ENCODE data around the gene HNRNPK. TPM values are rescaled to one million over a fixed set of nuclear protein-coding genes. Genes with fewer than 3 reads are reported as not detected.
A peak's percentile ranks its signal among the peaks of the same experiment; 100 is the strongest.

Gene HNRNPK
- total RNA-seq, 5 donors from 2014 or later (not counting 1 experiment from before 2014, with no cell fraction given): 459 to 671 (median 508) TPM

DNA sequence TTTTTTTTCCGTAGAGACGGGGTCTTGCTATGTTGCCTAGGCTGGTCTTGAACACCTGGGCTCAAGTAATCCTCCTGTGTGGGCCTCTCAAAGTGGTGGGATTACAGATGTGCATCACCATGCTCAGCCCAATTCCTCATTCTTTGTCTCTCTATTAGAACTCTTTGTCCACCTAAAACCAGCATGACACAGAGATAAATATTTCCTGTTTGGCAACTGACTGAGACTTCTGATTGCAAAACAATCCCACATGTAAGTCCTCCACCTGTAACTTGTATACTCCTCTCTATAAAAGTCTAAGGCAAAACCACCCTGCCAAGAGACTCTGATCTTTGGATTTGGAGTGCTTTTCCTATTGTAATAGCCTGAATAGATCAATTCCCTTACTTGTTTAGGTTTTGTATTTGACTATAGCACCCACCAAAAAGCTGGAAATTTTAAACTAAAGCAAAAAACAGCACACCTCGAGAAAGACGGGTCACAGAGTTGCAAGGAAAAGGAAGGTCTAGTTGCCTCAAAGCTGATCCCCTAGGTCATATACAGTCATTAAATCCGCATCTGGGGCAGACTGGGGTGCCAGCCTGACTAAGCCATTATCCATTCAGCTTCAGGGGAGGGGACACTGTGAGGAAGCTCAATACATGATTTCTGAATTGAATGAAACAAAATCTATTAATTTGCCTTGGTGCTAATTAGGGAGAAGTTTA is 45.3 kb downstream of the HNRNPK start:
- DNase-seq (no peak), ATAC-seq (replicated peaks in 1 of 4) (no peak)
- H3K4me1 Mint-ChIP-seq: peaks cover 10 to 11% (median 10%) of the 10 kb centered on the region in 3 donors
- no peak overlapping the region for H3K4me3 ChIP-seq (ENCODE audit: control insufficient read depth in 1 of 2, extremely low read depth in 1 of 2, low read length in 1 of 2)
- H3K9me3 ChIP-seq: no peaks in the 10 kb centered on the region
- no peak overlapping the region for H3K27ac ChIP-seq (ENCODE audit: low read length)
- no peak overlapping the region for H3K4me3 Mint-ChIP-seq
- peaks cover 11% of the 10 kb centered on the region for H3K36me3 Mint-ChIP-seq
- H3K27me3 ChIP-seq (replicated peaks in 1 of 2; ENCODE audit: control insufficient read depth in 2 of 2, extremely low read depth in 1 of 2, insufficient read depth in 2 of 2, low read length in 1 of 2): no peaks in the 10 kb centered on the region
- no peaks in the 10 kb centered on the region for H3K9me3 Mint-ChIP-seq
- 100% methylated on average over 1 of the region's 5 CpGs for WGBS (ENCODE audit: insufficient coverage)
- H3K27ac Mint-ChIP-seq: no peak overlapping the region
- H3K4me1 ChIP-seq (ENCODE audit: control insufficient read depth in 1 of 2, extremely low read depth in 1 of 2, insufficient read depth in 2 of 2, low read length in 2 of 2): peaks cover 0 to 6% of the 10 kb centered on the region in 2 experiments
- POLR2A ChIA-PET: interaction anchor here in 1 of 2 donors (0.6 kb wide), 1 partner anchor 61 kb away, joined by 3 read pairs; no protein-coding TSS in a partner anchor
- CTCF ChIA-PET: interaction anchor here (0.6 to 1.2 kb wide), 3 partner anchors 160 to 350 kb away, joined by 3 to 11 read pairs (median 3); no protein-coding TSS in a partner anchor
- H3K27me3 Mint-ChIP-seq: no peaks in the 10 kb centered on the region
- peaks cover 0 to 4% of the 10 kb centered on the region in 2 donors for H3K36me3 ChIP-seq (ENCODE audit: control insufficient read depth in 2 of 2, extremely low read depth in 1 of 2, insufficient read depth in 1 of 2, low read length in 1 of 2)

DNA sequence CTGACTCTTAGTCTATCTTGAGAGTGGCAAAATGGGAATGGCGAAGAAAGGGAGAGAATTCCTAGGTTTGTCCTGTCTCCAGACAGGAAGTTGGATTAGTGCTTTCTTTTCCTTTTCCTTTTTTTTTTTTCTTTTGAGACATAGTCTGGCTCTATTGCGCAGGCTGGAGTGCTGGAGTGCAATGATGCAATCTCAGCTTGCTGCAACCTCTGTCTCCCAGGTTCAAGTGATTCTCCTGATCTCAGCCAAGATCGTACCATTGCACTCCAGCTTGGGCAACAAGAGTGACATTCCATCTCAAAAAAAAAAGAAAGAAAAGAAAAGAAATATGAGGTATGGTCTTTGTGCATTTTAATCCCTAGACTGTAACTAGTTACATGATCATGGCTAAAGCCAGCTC is 46.2 kb downstream of the HNRNPK start:
- Histone ChIP-seq H3K4me1 (ENCODE audit: control insufficient read depth in 1 of 2, extremely low read depth in 1 of 2, insufficient read depth in 2 of 2, low read length in 2 of 2) (peaks cover 0 to 6% of the 10 kb centered on the region in 2 experiments), H3K27me3 (replicated peaks in 1 of 2; ENCODE audit: control insufficient read depth in 2 of 2, extremely low read depth in 1 of 2, insufficient read depth in 2 of 2, low read length in 1 of 2) (no peaks in the 10 kb centered on the region), H3K4me3 (ENCODE audit: control insufficient read depth in 1 of 2, extremely low read depth in 1 of 2, low read length in 1 of 2) (no peak overlapping the region), H3K27ac (ENCODE audit: low read length) (no peak overlapping the region), H3K36me3 (ENCODE audit: control insufficient read depth in 2 of 2, extremely low read depth in 1 of 2, insufficient read depth in 1 of 2, low read length in 1 of 2) (peaks cover 0 to 3% of the 10 kb centered on the region in 2 donors), H3K9me3 (no peaks in the 10 kb centered on the region)
- ChIA-PET POLR2A (no interaction called here), CTCF (interaction anchor here (0.7 to 1.0 kb wide), 4 partner anchors 9 to 391 kb away, joined by 3 to 5 read pairs (median 4); no protein-coding TSS in a partner anchor)
- WGBS (ENCODE audit: insufficient coverage): 100% methylated on average over 1 of the region's 3 CpGs
- Mint-ChIP-seq H3K36me3 (peaks cover 6% of the 10 kb centered on the region), H3K4me1 (peaks cover 10 to 11% (median 10%) of the 10 kb centered on the region in 3 donors), H3K27ac (no peak overlapping the region), H3K4me3 (no peak overlapping the region), H3K27me3 (no peaks in the 10 kb centered on the region), H3K9me3 (no peaks in the 10 kb centered on the region)
- DNase-seq: no peak
- no peak for ATAC-seq (replicated peaks in 1 of 4)

DNA sequence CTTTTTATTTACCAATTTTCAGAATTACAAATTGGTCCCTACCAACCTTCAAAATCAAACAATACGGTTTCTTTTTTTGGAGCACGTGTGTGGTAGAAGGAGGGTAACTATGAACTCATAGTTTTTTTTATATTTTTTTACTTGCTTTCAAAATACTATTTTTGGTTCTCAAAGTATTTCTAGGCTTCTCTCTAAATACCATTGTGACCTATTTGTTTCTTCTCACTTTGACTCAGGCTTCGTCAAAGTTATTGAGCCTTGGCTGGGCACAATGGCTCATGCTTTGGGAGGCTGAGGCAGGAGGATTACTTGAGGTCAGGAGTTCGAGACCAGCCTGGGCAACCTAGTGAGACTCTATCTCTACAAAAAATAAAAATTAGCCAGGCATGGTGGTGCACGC is 47.2 kb downstream of the HNRNPK start:
- no peaks in the 10 kb centered on the region for H3K9me3 Mint-ChIP-seq
- H3K36me3 Mint-ChIP-seq: peaks cover under 1% of the 10 kb centered on the region
- peaks cover 0 to 6% of the 10 kb centered on the region in 2 experiments for H3K4me1 ChIP-seq (ENCODE audit: control insufficient read depth in 1 of 2, extremely low read depth in 1 of 2, insufficient read depth in 2 of 2, low read length in 2 of 2)
- H3K4me1 Mint-ChIP-seq: peaks cover 10 to 11% (median 10%) of the 10 kb centered on the region in 3 donors
- no peaks in the 10 kb centered on the region for H3K9me3 ChIP-seq
- DNase-seq: no peak
- H3K4me3 Mint-ChIP-seq: no peak overlapping the region
- CTCF ChIA-PET: interaction anchor here (0.8 to 1.0 kb wide), 3 partner anchors 8 to 328 kb away, joined by 3 to 8 read pairs (median 7); no protein-coding TSS in a partner anchor
- H3K27ac Mint-ChIP-seq: no peak overlapping the region
- no peaks in the 10 kb centered on the region for H3K36me3 ChIP-seq (ENCODE audit: control insufficient read depth in 2 of 2, extremely low read depth in 1 of 2, insufficient read depth in 1 of 2, low read length in 1 of 2)
- WGBS (ENCODE audit: insufficient coverage): 70% methylated on average over 2 of the region's 5 CpGs
- POLR2A ChIA-PET: interaction anchor here in 1 of 2 donors (0.7 kb wide), 1 partner anchor 244 kb away, joined by 19 read pairs; no protein-coding TSS in a partner anchor
- no peaks in the 10 kb centered on the region for H3K27me3 ChIP-seq (replicated peaks in 1 of 2; ENCODE audit: control insufficient read depth in 2 of 2, extremely low read depth in 1 of 2, insufficient read depth in 2 of 2, low read length in 1 of 2)
- no peak overlapping the region for H3K4me3 ChIP-seq (ENCODE audit: control insufficient read depth in 1 of 2, extremely low read depth in 1 of 2, low read length in 1 of 2)
- ATAC-seq (replicated peaks in 1 of 4): no peak
- no peaks in the 10 kb centered on the region for H3K27me3 Mint-ChIP-seq
- H3K27ac ChIP-seq (ENCODE audit: low read length): no peak overlapping the region

DNA sequence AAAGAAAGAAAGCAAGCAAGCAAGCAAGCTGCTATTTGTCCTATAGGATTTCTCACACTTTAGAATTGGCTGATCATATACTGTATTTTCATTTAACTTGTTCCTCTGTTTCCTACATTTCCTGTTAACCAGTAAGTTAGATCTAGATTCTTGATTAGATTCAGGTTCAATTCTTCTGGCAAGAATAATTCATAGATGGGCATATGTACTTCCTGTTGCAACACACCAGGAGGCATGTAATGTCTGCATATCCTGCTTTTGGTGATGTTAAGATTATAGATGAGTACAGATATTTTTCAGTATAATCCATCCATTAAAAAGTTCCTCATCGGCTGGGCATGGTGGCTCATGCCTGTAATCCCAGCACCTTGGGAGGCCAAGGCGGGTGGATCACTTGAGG is 48.0 kb downstream of the HNRNPK start:
- Mint-ChIP-seq H3K27me3 (no peaks in the 10 kb centered on the region), H3K27ac (peak overlapping the region in 1 of 2 donors; percentile 61), H3K36me3 (no peaks in the 10 kb centered on the region), H3K4me1 (peaks cover 10 to 11% (median 10%) of the 10 kb centered on the region in 3 donors), H3K4me3 (no peak overlapping the region), H3K9me3 (no peaks in the 10 kb centered on the region)
- Histone ChIP-seq H3K36me3 (ENCODE audit: control insufficient read depth in 2 of 2, extremely low read depth in 1 of 2, insufficient read depth in 1 of 2, low read length in 1 of 2) (no peaks in the 10 kb centered on the region), H3K4me3 (ENCODE audit: control insufficient read depth in 1 of 2, extremely low read depth in 1 of 2, low read length in 1 of 2) (no peak overlapping the region), H3K4me1 (ENCODE audit: control insufficient read depth in 1 of 2, extremely low read depth in 1 of 2, insufficient read depth in 2 of 2, low read length in 2 of 2) (peaks cover 0 to 6% of the 10 kb centered on the region in 2 experiments), H3K27ac (ENCODE audit: low read length) (no peak overlapping the region), H3K9me3 (no peaks in the 10 kb centered on the region), H3K27me3 (replicated peaks in 1 of 2; ENCODE audit: control insufficient read depth in 2 of 2, extremely low read depth in 1 of 2, insufficient read depth in 2 of 2, low read length in 1 of 2) (no peaks in the 10 kb centered on the region)
- ATAC-seq (replicated peaks in 1 of 4): no peak
- POLR2A ChIA-PET: no interaction called here
- DNase-seq: no peak
- CTCF ChIA-PET: interaction anchor here (0.8 to 0.9 kb wide), 2 partner anchors 7 to 241 kb away, joined by 7 to 8 read pairs; no protein-coding TSS in a partner anchor
- no CpG with 5 or more reads among the region's 2 CpGs for WGBS (ENCODE audit: insufficient coverage)

GRCh38 chr9:83930881-83931280 is 49.1 kb downstream of the HNRNPK start:
- ATAC-seq (replicated peaks in 1 of 4) (no peak), DNase-seq (no peak)
- H3K4me1 ChIP-seq (ENCODE audit: control insufficient read depth in 1 of 2, extremely low read depth in 1 of 2, insufficient read depth in 2 of 2, low read length in 2 of 2): peaks cover 0 to 6% of the 10 kb centered on the region in 2 experiments
- Mint-ChIP-seq H3K9me3 (no peaks in the 10 kb centered on the region), H3K27ac (no peak overlapping the region), H3K4me1 (peaks cover 10 to 11% (median 10%) of the 10 kb centered on the region in 3 donors), H3K36me3 (no peaks in the 10 kb centered on the region), H3K27me3 (no peaks in the 10 kb centered on the region), H3K4me3 (no peak overlapping the region)
- no peaks in the 10 kb centered on the region for H3K36me3 ChIP-seq (ENCODE audit: control insufficient read depth in 2 of 2, extremely low read depth in 1 of 2, insufficient read depth in 1 of 2, low read length in 1 of 2)
- whole genome bisulfite sequencing (ENCODE audit: insufficient coverage): 97% methylated on average over 4 of the region's 5 CpGs
- no peaks in the 10 kb centered on the region for H3K9me3 ChIP-seq
- POLR2A ChIA-PET: no interaction called here
- H3K27me3 ChIP-seq (replicated peaks in 1 of 2; ENCODE audit: control insufficient read depth in 2 of 2, extremely low read depth in 1 of 2, insufficient read depth in 2 of 2, low read length in 1 of 2): no peaks in the 10 kb centered on the region
- CTCF ChIA-PET: no interaction called here
- H3K27ac ChIP-seq (ENCODE audit: low read length): no peak overlapping the region
- H3K4me3 ChIP-seq (ENCODE audit: control insufficient read depth in 1 of 2, extremely low read depth in 1 of 2, low read length in 1 of 2): no peak overlapping the region

- Histone ChIP-seq H3K36me3 (ENCODE audit: control insufficient read depth in 2 of 2, extremely low read depth in 1 of 2, insufficient read depth in 1 of 2, low read length in 1 of 2) (no peaks in the 10 kb centered on the region), H3K9me3 (no peaks in the 10 kb centered on the region), H3K27me3 (replicated peaks in 1 of 2; ENCODE audit: control insufficient read depth in 2 of 2, extremely low read depth in 1 of 2, insufficient read depth in 2 of 2, low read length in 1 of 2) (no peaks in the 10 kb centered on the region), H3K4me1 (ENCODE audit: control insufficient read depth in 1 of 2, extremely low read depth in 1 of 2, insufficient read depth in 2 of 2, low read length in 2 of 2) (peaks cover 0 to 6% of the 10 kb centered on the region in 2 experiments), H3K4me3 (ENCODE audit: control insufficient read depth in 1 of 2, extremely low read depth in 1 of 2, low read length in 1 of 2) (no peak overlapping the region), H3K27ac (ENCODE audit: low read length) (no peak overlapping the region)
- ATAC-seq (replicated peaks in 1 of 4) (no peak), DNase-seq (no peak)
- Mint-ChIP-seq H3K9me3 (no peaks in the 10 kb centered on the region), H3K4me3 (no peak overlapping the region), H3K27me3 (no peaks in the 10 kb centered on the region), H3K27ac (no peak overlapping the region), H3K36me3 (no peaks in the 10 kb centered on the region), H3K4me1 (peaks cover 10 to 11% (median 10%) of the 10 kb centered on the region in 3 donors)
- 100% methylated on average over 1 of the region's 1 CpG for WGBS (ENCODE audit: insufficient coverage)
- ChIA-PET POLR2A (no interaction called here), CTCF (no interaction called here)
Measured at GRCh38 chr9:83927591-83927990, 52.4 kb downstream of the HNRNPK start.

All from T-cell (primary cell).